OCI-LY1 (cell line): Measurements from ENCODE around the gene TMEM234.

ENCODE experiments used
- H2AFZ ChIP-seq: fragments of 200-600 bp; sonication (generic), shearing (Covaris generic); 2 replicates; pipeline ENCODE4 v1.6.0; 2014; ENCODE audit warnings: antibody characterized with exemption, mild to moderate bottlenecking, low read length
- H3F3A ChIP-seq: fragments of 200-600 bp; sonication (generic), shearing (Covaris generic); 2 replicates; pipeline ENCODE4 v1.6.0; 2014; ENCODE audit warnings: mild to moderate bottlenecking, antibody characterized with exemption, low read length, moderate library complexity; ENCODE audit not compliant: insufficient read depth
- H3K27ac ChIP-seq: fragments of 200-600 bp; sonication (generic); 2 replicates; pipeline ENCODE4 v1.5.1; 2014; ENCODE audit warnings: low read length, mixed run types, mild to moderate bottlenecking, low read depth; ENCODE audit not compliant: poor library complexity, severe bottlenecking
- H3K27me3 ChIP-seq: fragments of 200-600 bp; sonication (generic); 2 replicates; pipeline ENCODE4 v1.6.0; 2014; ENCODE audit warnings: antibody characterized with exemption, mild to moderate bottlenecking, low read length, moderate library complexity; ENCODE audit not compliant: insufficient read depth
- H3K36me3 ChIP-seq: fragments of 200-600 bp; sonication (generic); 2 replicates; pipeline ENCODE4 v1.6.1; 2014; ENCODE audit warnings: mild to moderate bottlenecking, antibody characterized with exemption, low read length, moderate library complexity, mixed read lengths; ENCODE audit not compliant: insufficient read depth
- H3K4me1 ChIP-seq: fragments of 200-600 bp; sonication (generic); 2 replicates; pipeline ENCODE4 v1.5.1; 2014; ENCODE audit warnings: mild to moderate bottlenecking, low read length, moderate library complexity; ENCODE audit not compliant: insufficient read depth, severe bottlenecking
- H3K4me2 ChIP-seq: fragments of 200-600 bp; sonication (generic), shearing (Covaris generic); 2 replicates; pipeline ENCODE4 v1.6.1; 2014; ENCODE audit warnings: low read length
- H3K4me3 ChIP-seq: fragments of 200-600 bp; sonication (generic); 2 replicates; pipeline ENCODE4 v1.5.1; 2014; ENCODE audit warnings: low read length, low read depth, mild to moderate bottlenecking, mixed read lengths; ENCODE audit not compliant: poor library complexity, severe bottlenecking
- H3K79me2 ChIP-seq: fragments of 200-600 bp; shearing (Covaris generic); 2 replicates; pipeline ENCODE4 v1.6.1; 2016; ENCODE audit warnings: mixed run types, low read length, mixed read lengths; ENCODE audit not compliant: insufficient read depth
- H3K9ac ChIP-seq: fragments of 200-600 bp; sonication (generic), shearing (Covaris generic); 2 replicates; pipeline ENCODE4 v1.6.1; 2014; ENCODE audit warnings: mild to moderate bottlenecking, low read length, mixed read lengths
- H3K9me2 ChIP-seq: fragments of 200-600 bp; sonication (generic), shearing (Covaris generic); 2 replicates; pipeline ENCODE4 v1.6.1; 2014; ENCODE audit warnings: low read depth, mild to moderate bottlenecking, low read length, mixed read lengths
- H3K9me3 ChIP-seq: fragments of 200-600 bp; shearing (Covaris generic); 2 replicates; pipeline ENCODE4 v1.6.1; 2014; ENCODE audit warnings: low read length, mixed read lengths
- H4K20me1 ChIP-seq: fragments of 200-600 bp; sonication (generic), shearing (Covaris generic); 2 replicates; pipeline ENCODE4 v1.6.0; 2016; ENCODE audit warnings: mild to moderate bottlenecking, low read length; ENCODE audit not compliant: insufficient read depth
- CTCF ChIP-seq: fragments of 200-600 bp; sonication (generic), shearing (Covaris generic); IDR thresholded peaks from 2 replicates; pipeline ENCODE4 v1.5.1; 2017; ENCODE audit warnings: mild to moderate bottlenecking, antibody characterized with exemption, low read length, moderate library complexity, mixed read lengths
- EZH2 ChIP-seq: fragments of 200-600 bp; sonication (generic), shearing (Covaris generic); IDR thresholded peaks from 2 replicates; pipeline ENCODE4 v1.8.0; 2017; ENCODE audit warnings: borderline replicate concordance, mixed run types, mild to moderate bottlenecking, antibody characterized with exemption, low read length, moderate library complexity, mixed read lengths

Gene TMEM234

GRCh38 chr1:32201011-32201855 lies 20.9 kb downstream of the TMEM234 start:
- no peaks in the 10 kb centered on the region for H3K9me2 ChIP-seq
- no peaks in the 10 kb centered on the region for H3F3A ChIP-seq
- no peaks in the 10 kb centered on the region for H3K79me2 ChIP-seq
- no peaks in the 10 kb centered on the region for H3K9me3 ChIP-seq
- peak overlapping the region; percentile 75 for H3K27ac ChIP-seq
- peak overlapping the region; percentile 87 for H3K4me2 ChIP-seq
- no peaks in the 10 kb centered on the region for H3K27me3 ChIP-seq
- H4K20me1 ChIP-seq = no peaks in the 10 kb centered on the region
- peak overlapping the region; percentile 77 for H3K9ac ChIP-seq
- no peak overlapping the region for H2AFZ ChIP-seq
- H3K4me3 ChIP-seq = peak overlapping the region; percentile 73
- peaks cover 20% of the 10 kb centered on the region; the same call in 1 of the 2 replicates for H3K36me3 ChIP-seq
- no peak; the same call in 1 of the 2 replicates for TF ChIP-seq CTCF
- TF ChIP-seq EZH2 = no peak
- peaks cover 37% of the 10 kb centered on the region for H3K4me1 ChIP-seq

GRCh38 chr1:32200226-32201010 lies 21.7 kb downstream of the TMEM234 start, which contains the start of gene CCDC28B:
Gene CCDC28B, plus strand, starts transcription at chr1:32200595. Its CDS starts 1,341 bp downstream, at chr1:32201936.
- H3K4me2 ChIP-seq = peak within 1 kb of the TSS; percentile 87
- peaks cover 33% of the 10 kb centered on the region for H3K4me1 ChIP-seq
- peak within 1 kb of the TSS; percentile 77 for H3K9ac ChIP-seq
- TF ChIP-seq CTCF = no peak
- no peak for TF ChIP-seq EZH2
- H3K27me3 ChIP-seq = no peaks in the 10 kb centered on the region
- no peaks in the 10 kb centered on the region for H3K9me3 ChIP-seq
- no peak within 1 kb of the TSS; the same call in 1 of the 2 replicates for H2AFZ ChIP-seq
- H3K9me2 ChIP-seq = no peaks in the 10 kb centered on the region
- no peaks in the 10 kb centered on the region for H3F3A ChIP-seq
- peaks cover 28% of the 10 kb centered on the region for H3K36me3 ChIP-seq
- no peaks in the 10 kb centered on the region for H3K79me2 ChIP-seq
- H4K20me1 ChIP-seq = no peaks in the 10 kb centered on the region
- peak within 1 kb of the TSS; percentile 73 for H3K4me3 ChIP-seq
- H3K27ac ChIP-seq = peak within 1 kb of the TSS; percentile 75

GRCh38 chr1:32199717-32200072 lies 22.5 kb downstream of the TMEM234 start:
- peaks cover 28% of the 10 kb centered on the region for H3K4me1 ChIP-seq
- peak overlapping the region; percentile 75 for H3K27ac ChIP-seq
- peak overlapping the region; percentile 73 for H3K4me3 ChIP-seq
- no peak overlapping the region for H2AFZ ChIP-seq
- no peaks in the 10 kb centered on the region for H3K79me2 ChIP-seq
- H3K27me3 ChIP-seq = no peaks in the 10 kb centered on the region
- TF ChIP-seq CTCF = no peak
- no peak for TF ChIP-seq EZH2
- no peaks in the 10 kb centered on the region for H3K9me3 ChIP-seq
- H4K20me1 ChIP-seq = no peaks in the 10 kb centered on the region
- H3K9me2 ChIP-seq = no peaks in the 10 kb centered on the region
- H3K9ac ChIP-seq = peak overlapping the region; percentile 77
- H3K36me3 ChIP-seq = peaks cover 35% of the 10 kb centered on the region
- peak overlapping the region; percentile 87 for H3K4me2 ChIP-seq
- H3F3A ChIP-seq = no peaks in the 10 kb centered on the region
